GM23338 (cell line): ENCODE data around the gene GGA1. TPM values are rescaled to one million over a fixed set of nuclear protein-coding genes. Genes with fewer than 3 reads are reported as not detected.

Experiments
- ATAC-seq: fragments of 200-7000 bp; cut with Tn5 transposase; 3 replicates; pipeline ENCODE4 v1.9.1; 2020
- DNase-seq: peaks from one replicate; pipeline ENCODE4 v3.0.0-alpha.2; 2015; ENCODE audit warnings: low spot score
- H2AFZ ChIP-seq: fragments of 200-600 bp; sonication (generic); 2 replicates; pipeline ENCODE4 v1.8.0; 2016; ENCODE audit warnings: antibody characterized with exemption, mild to moderate bottlenecking, moderate library complexity
- H3F3A ChIP-seq: fragments of 200-600 bp; sonication (generic); replicated peaks from 2 replicates; pipeline ENCODE4 v1.8.0; 2017; ENCODE audit warnings: antibody characterized with exemption, mixed run types, low read depth
- H3K27ac ChIP-seq: fragments of 200-600 bp; sonication (generic); 2 replicates; pipeline ENCODE4 v1.6.1; 2016; ENCODE audit warnings: low read depth
- H3K27me3 ChIP-seq: fragments of 200-600 bp; sonication (generic); 2 replicates; pipeline ENCODE4 v1.8.0; 2016; ENCODE audit warnings: mild to moderate bottlenecking, mixed run types, moderate library complexity; ENCODE audit not compliant: insufficient read depth
- H3K36me3 ChIP-seq: fragments of 200-600 bp; sonication (generic); 2 replicates; pipeline ENCODE4 v1.8.0; 2016; ENCODE audit warnings: mild to moderate bottlenecking; ENCODE audit not compliant: insufficient read depth
- H3K4me1 ChIP-seq: fragments of 200-600 bp; sonication (generic); 2 replicates; pipeline ENCODE4 v1.8.0; 2016; ENCODE audit warnings: mild to moderate bottlenecking, moderate library complexity; ENCODE audit not compliant: insufficient read depth
- H3K4me2 ChIP-seq: fragments of 200-600 bp; sonication (generic); 2 replicates; pipeline ENCODE4 v1.7.1; 2017; ENCODE audit warnings: mixed run types
- H3K4me3 ChIP-seq: fragments of 200-600 bp; sonication (generic); 2 replicates; pipeline ENCODE4 v1.6.1; 2016; ENCODE audit warnings: mixed run types
- H3K79me2 ChIP-seq: fragments of 200-600 bp; sonication (generic); replicated peaks from 2 replicates; pipeline ENCODE4 v1.8.0; 2017; ENCODE audit warnings: mild to moderate bottlenecking; ENCODE audit not compliant: insufficient read depth
- H3K9me2 ChIP-seq: fragments of 200-600 bp; sonication (generic); 2 replicates; pipeline ENCODE4 v1.8.0; 2017; ENCODE audit not compliant: insufficient read depth
- H4K20me1 ChIP-seq: fragments of 200-600 bp; sonication (generic); replicated peaks from 2 replicates; pipeline ENCODE4 v1.8.0; 2017; ENCODE audit warnings: mild to moderate bottlenecking; ENCODE audit not compliant: insufficient read depth
- H3K27ac Mint-ChIP-seq: 2 replicates; pipeline ENCODE4 v1.8.0; 2020; ENCODE audit warnings: inconsistent platforms, mild to moderate bottlenecking, moderate library complexity, mixed read lengths
- H3K27me3 Mint-ChIP-seq: 3 replicates; pipeline ENCODE4 v1.8.0; 2022; ENCODE audit warnings: low read depth, mild to moderate bottlenecking, moderate library complexity, mixed read lengths, inconsistent platforms; ENCODE audit not compliant: insufficient read depth, poor library complexity
- H3K36me3 Mint-ChIP-seq: 3 replicates; pipeline ENCODE4 v1.8.0; 2021; ENCODE audit warnings: low read depth, mild to moderate bottlenecking, inconsistent platforms, moderate library complexity, mixed read lengths
- H3K4me1 Mint-ChIP-seq: 3 replicates; pipeline ENCODE4 v1.8.0; 2020; ENCODE audit warnings: mild to moderate bottlenecking, inconsistent platforms, mixed read lengths
- H3K4me3 Mint-ChIP-seq: 3 replicates; pipeline ENCODE4 v1.8.0; 2021; ENCODE audit warnings: moderate library complexity, mild to moderate bottlenecking, inconsistent platforms, mixed read lengths
- H3K9me3 Mint-ChIP-seq: 3 replicates; pipeline ENCODE4 v1.8.0; 2020; ENCODE audit warnings: moderate library complexity, mild to moderate bottlenecking, inconsistent platforms, mixed read lengths
- CREB1 ChIP-seq: fragments of 250-450 bp; sonication (Bioruptor Pico); IDR thresholded peaks from 2 replicates; pipeline ENCODE4 v1.5.0; 2020; ENCODE audit warnings: low read depth, mild to moderate bottlenecking, moderate library complexity
- EZH2 ChIP-seq: fragments of 200-600 bp; sonication (generic); IDR thresholded peaks from one replicate; pipeline ENCODE4 v1.8.0; 2017; ENCODE audit warnings: antibody characterized with exemption, mild to moderate bottlenecking, low read depth; ENCODE audit not compliant: unreplicated experiment
- EZH2phosphoT487 ChIP-seq: fragments of 200-600 bp; sonication (generic); IDR thresholded peaks from one replicate; pipeline ENCODE4 v1.8.1; 2018; ENCODE audit warnings: antibody characterized with exemption; ENCODE audit not compliant: unreplicated experiment
- JUNB ChIP-seq: IDR thresholded peaks from one replicate; pipeline ENCODE4 v1.6.1; 2016; ENCODE audit warnings: antibody characterized with exemption; ENCODE audit not compliant: unreplicated experiment
- NANOG ChIP-seq: IDR thresholded peaks from 2 replicates; pipeline ENCODE4 v1.6.1; 2016; ENCODE audit warnings: antibody characterized with exemption, borderline replicate concordance
- POLR2AphosphoS5 ChIP-seq: IDR thresholded peaks from 2 replicates; pipeline ENCODE4 v1.6.1; 2016; ENCODE audit warnings: antibody characterized with exemption, low read depth
- STAT1 ChIP-seq: IDR thresholded peaks from one replicate; pipeline ENCODE4 v1.6.1; 2016; ENCODE audit warnings: antibody characterized with exemption; ENCODE audit not compliant: unreplicated experiment
- ZNF114 ChIP-seq: fragments of 250-450 bp; sonication (Bioruptor Pico); IDR thresholded peaks from 2 replicates; pipeline ENCODE4 v1.5.0; 2020; ENCODE audit warnings: mild to moderate bottlenecking, moderate library complexity
- ZNF331 ChIP-seq: fragments of 250-450 bp; sonication (Bioruptor Pico); IDR thresholded peaks from 2 replicates; pipeline ENCODE4 v1.5.0; 2020; ENCODE audit warnings: low read depth, mild to moderate bottlenecking, moderate library complexity
- polyA plus RNA-seq: library from polyadenylated mRNA; unstranded; fragments of >200 nt; fragmentation: Nextera tagmentation; extraction: Ambion mirVana; gene quantifications from 2 replicates; pipeline ENCODE4 v1.2.1, GENCODE V29; 2016
- total RNA-seq: library from RNA; depleted of rRNA; stranded (reverse); fragments of >200 nt; shearing (Covaris generic); gene quantifications from 2 replicates; pipeline ENCODE4 v1.2.3, GENCODE V29; 2014
- TF ChIP-seq, protein P1 (sequence below): IDR thresholded peaks from one replicate; pipeline ENCODE4 v1.6.1; 2018; ENCODE audit warnings: antibody characterized with exemption; ENCODE audit not compliant: unreplicated experiment
- TF ChIP-seq, protein P2 (sequence below): IDR thresholded peaks from 2 replicates; pipeline ENCODE4 v1.6.1; 2016; ENCODE audit warnings: antibody characterized with exemption
- TF ChIP-seq, protein P3 (sequence below): fragments of 250-450 bp; sonication (Bioruptor Pico); IDR thresholded peaks from 2 replicates; pipeline ENCODE4 v1.5.0; 2020; ENCODE audit warnings: mild to moderate bottlenecking, moderate library complexity
- TF ChIP-seq, protein P4 (sequence below), 2 experiments: fragments of 200-600 bp in 1 of 2; sonication (generic) in 1 of 2; conservative IDR thresholded peaks; 2 replicates each; pipeline versions ENCODE4 v1.5.1 to v1.6.1; 2016 to 2017; ENCODE audit warnings: antibody characterized with exemption in 2 of 2, low read depth in 2 of 2, mild to moderate bottlenecking in 2 of 2, moderate library complexity in 1 of 2

Gene GGA1
- total and polyA plus RNA-seq, 2 experiments from 2014 or later = 36.9 to 57.1 TPM

DNA sequence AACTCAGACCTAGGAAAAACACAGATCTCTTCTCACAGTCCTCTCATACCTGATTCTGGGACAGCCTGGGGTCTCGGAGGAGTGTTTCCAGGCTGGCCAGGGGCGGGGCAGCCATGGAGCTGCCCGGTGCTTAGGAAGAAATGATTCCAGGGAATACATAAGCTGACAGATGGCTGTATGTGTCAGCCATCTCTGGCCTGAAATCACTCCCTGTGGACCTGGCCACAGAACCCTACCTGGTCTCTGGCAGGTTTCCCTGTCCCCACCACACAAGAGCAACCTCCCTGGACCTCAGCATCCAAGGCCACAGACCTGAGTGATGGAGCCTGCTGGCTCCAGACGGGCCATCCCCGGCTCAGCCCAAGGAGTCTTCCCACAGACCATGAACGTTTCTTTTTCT is 10.0 kb downstream of the GGA1 start:
- Mint-ChIP-seq H3K4me1 (peaks cover 1% of the 10 kb centered on the region; the same call in 2 of the 3 replicates), H3K27ac (no peak overlapping the region), H3K4me3 (no peak overlapping the region), H3K36me3 (peaks cover 33% of the 10 kb centered on the region), H3K9me3 (no peaks in the 10 kb centered on the region), H3K27me3 (peaks cover 6% of the 10 kb centered on the region)
- Histone ChIP-seq H3K4me1 (no peaks in the 10 kb centered on the region), H3K36me3 (0 out of 2 replicates have a peak, but pooled peaks cover 6% of the 10 kb centered on the region), H3K9me2 (no peaks in the 10 kb centered on the region), H4K20me1 (peaks cover 4% of the 10 kb centered on the region), H3K4me3 (no peak overlapping the region), H3K27me3 (no peaks in the 10 kb centered on the region), H3F3A (peaks cover 11% of the 10 kb centered on the region; the same call in 1 of the 2 replicates), H3K4me2 (no peak overlapping the region), H3K79me2 (no peaks in the 10 kb centered on the region), H2AFZ (no peak overlapping the region), H3K27ac (no peak overlapping the region)
- TF ChIP-seq NANOG = no peak
- TF ChIP-seq, protein P1, sequence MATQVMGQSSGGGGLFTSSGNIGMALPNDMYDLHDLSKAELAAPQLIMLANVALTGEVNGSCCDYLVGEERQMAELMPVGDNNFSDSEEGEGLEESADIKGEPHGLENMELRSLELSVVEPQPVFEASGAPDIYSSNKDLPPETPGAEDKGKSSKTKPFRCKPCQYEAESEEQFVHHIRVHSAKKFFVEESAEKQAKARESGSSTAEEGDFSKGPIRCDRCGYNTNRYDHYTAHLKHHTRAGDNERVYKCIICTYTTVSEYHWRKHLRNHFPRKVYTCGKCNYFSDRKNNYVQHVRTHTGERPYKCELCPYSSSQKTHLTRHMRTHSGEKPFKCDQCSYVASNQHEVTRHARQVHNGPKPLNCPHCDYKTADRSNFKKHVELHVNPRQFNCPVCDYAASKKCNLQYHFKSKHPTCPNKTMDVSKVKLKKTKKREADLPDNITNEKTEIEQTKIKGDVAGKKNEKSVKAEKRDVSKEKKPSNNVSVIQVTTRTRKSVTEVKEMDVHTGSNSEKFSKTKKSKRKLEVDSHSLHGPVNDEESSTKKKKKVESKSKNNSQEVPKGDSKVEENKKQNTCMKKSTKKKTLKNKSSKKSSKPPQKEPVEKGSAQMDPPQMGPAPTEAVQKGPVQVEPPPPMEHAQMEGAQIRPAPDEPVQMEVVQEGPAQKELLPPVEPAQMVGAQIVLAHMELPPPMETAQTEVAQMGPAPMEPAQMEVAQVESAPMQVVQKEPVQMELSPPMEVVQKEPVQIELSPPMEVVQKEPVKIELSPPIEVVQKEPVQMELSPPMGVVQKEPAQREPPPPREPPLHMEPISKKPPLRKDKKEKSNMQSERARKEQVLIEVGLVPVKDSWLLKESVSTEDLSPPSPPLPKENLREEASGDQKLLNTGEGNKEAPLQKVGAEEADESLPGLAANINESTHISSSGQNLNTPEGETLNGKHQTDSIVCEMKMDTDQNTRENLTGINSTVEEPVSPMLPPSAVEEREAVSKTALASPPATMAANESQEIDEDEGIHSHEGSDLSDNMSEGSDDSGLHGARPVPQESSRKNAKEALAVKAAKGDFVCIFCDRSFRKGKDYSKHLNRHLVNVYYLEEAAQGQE = no peak
- TF ChIP-seq ZNF331 (CRISPR knock-in tag) = no peak
- TF ChIP-seq STAT1 = no peak
- TF ChIP-seq, protein P2, sequence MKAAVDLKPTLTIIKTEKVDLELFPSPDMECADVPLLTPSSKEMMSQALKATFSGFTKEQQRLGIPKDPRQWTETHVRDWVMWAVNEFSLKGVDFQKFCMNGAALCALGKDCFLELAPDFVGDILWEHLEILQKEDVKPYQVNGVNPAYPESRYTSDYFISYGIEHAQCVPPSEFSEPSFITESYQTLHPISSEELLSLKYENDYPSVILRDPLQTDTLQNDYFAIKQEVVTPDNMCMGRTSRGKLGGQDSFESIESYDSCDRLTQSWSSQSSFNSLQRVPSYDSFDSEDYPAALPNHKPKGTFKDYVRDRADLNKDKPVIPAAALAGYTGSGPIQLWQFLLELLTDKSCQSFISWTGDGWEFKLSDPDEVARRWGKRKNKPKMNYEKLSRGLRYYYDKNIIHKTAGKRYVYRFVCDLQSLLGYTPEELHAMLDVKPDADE = no peak
- no peak for TF ChIP-seq ZNF114
- no peak for TF ChIP-seq POLR2AphosphoS5
- no peak for TF ChIP-seq EZH2phosphoT487
- no peak for TF ChIP-seq CREB1 (CRISPR knock-in tag)
- no peak for TF ChIP-seq EZH2
- TF ChIP-seq, protein P3, sequence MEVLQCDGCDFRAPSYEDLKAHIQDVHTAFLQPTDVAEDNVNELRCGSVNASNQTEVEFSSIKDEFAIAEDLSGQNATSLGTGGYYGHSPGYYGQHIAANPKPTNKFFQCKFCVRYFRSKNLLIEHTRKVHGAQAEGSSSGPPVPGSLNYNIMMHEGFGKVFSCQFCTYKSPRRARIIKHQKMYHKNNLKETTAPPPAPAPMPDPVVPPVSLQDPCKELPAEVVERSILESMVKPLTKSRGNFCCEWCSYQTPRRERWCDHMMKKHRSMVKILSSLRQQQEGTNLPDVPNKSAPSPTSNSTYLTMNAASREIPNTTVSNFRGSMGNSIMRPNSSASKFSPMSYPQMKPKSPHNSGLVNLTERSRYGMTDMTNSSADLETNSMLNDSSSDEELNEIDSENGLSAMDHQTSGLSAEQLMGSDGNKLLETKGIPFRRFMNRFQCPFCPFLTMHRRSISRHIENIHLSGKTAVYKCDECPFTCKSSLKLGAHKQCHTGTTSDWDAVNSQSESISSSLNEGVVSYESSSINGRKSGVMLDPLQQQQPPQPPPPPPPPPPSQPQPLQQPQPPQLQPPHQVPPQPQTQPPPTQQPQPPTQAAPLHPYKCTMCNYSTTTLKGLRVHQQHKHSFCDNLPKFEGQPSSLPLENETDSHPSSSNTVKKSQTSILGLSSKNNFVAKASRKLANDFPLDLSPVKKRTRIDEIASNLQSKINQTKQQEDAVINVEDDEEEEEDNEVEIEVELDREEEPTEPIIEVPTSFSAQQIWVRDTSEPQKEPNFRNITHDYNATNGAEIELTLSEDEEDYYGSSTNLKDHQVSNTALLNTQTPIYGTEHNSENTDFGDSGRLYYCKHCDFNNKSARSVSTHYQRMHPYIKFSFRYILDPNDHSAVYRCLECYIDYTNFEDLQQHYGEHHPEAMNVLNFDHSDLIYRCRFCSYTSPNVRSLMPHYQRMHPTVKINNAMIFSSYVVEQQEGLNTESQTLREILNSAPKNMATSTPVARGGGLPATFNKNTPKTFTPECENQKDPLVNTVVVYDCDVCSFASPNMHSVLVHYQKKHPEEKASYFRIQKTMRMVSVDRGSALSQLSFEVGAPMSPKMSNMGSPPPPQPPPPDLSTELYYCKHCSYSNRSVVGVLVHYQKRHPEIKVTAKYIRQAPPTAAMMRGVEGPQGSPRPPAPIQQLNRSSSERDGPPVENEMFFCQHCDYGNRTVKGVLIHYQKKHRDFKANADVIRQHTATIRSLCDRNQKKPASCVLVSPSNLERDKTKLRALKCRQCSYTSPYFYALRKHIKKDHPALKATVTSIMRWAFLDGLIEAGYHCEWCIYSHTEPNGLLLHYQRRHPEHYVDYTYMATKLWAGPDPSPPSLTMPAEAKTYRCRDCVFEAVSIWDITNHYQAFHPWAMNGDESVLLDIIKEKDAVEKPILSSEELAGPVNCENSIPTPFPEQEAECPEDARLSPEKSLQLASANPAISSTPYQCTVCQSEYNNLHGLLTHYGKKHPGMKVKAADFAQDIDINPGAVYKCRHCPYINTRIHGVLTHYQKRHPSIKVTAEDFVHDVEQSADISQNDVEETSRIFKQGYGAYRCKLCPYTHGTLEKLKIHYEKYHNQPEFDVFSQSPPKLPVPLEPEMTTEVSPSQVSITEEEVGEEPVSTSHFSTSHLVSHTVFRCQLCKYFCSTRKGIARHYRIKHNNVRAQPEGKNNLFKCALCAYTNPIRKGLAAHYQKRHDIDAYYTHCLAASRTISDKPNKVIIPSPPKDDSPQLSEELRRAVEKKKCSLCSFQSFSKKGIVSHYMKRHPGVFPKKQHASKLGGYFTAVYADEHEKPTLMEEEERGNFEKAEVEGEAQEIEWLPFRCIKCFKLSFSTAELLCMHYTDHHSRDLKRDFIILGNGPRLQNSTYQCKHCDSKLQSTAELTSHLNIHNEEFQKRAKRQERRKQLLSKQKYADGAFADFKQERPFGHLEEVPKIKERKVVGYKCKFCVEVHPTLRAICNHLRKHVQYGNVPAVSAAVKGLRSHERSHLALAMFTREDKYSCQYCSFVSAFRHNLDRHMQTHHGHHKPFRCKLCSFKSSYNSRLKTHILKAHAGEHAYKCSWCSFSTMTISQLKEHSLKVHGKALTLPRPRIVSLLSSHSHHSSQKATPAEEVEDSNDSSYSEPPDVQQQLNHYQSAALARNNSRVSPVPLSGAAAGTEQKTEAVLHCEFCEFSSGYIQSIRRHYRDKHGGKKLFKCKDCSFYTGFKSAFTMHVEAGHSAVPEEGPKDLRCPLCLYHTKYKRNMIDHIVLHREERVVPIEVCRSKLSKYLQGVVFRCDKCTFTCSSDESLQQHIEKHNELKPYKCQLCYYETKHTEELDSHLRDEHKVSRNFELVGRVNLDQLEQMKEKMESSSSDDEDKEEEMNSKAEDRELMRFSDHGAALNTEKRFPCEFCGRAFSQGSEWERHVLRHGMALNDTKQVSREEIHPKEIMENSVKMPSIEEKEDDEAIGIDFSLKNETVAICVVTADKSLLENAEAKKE (CRISPR knock-in tag) = no peak
- no peak for TF ChIP-seq JUNB
- TF ChIP-seq, protein P4, sequence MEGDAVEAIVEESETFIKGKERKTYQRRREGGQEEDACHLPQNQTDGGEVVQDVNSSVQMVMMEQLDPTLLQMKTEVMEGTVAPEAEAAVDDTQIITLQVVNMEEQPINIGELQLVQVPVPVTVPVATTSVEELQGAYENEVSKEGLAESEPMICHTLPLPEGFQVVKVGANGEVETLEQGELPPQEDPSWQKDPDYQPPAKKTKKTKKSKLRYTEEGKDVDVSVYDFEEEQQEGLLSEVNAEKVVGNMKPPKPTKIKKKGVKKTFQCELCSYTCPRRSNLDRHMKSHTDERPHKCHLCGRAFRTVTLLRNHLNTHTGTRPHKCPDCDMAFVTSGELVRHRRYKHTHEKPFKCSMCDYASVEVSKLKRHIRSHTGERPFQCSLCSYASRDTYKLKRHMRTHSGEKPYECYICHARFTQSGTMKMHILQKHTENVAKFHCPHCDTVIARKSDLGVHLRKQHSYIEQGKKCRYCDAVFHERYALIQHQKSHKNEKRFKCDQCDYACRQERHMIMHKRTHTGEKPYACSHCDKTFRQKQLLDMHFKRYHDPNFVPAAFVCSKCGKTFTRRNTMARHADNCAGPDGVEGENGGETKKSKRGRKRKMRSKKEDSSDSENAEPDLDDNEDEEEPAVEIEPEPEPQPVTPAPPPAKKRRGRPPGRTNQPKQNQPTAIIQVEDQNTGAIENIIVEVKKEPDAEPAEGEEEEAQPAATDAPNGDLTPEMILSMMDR (conservative IDR thresholded peaks at IDR 0.05; ENCODE audit: low read depth in 2 of 2) = no peak
- DNase-seq (no peak), ATAC-seq (no peak)
